LNCaP clone FGC (cell line): ENCODE data around the gene OSM.

ENCODE experiments used
- DNase-seq: peaks from one replicate; pipeline ENCODE4 v3.0.0-alpha.2; 2011; ENCODE audit warnings: low read depth
- H3K4me3 ChIP-seq: 2 replicates; pipeline ENCODE4 v1.5.1; 2011; ENCODE audit warnings: mild to moderate bottlenecking, low read depth, low read length, control low read depth
- CTCF ChIP-seq: IDR thresholded peaks from 2 replicates; pipeline ENCODE4 v1.5.1; 2012; ENCODE audit warnings: mild to moderate bottlenecking; ENCODE audit not compliant: control insufficient read depth, insufficient read depth; ENCODE audit errors: extremely low read depth

Gene OSM

DNA sequence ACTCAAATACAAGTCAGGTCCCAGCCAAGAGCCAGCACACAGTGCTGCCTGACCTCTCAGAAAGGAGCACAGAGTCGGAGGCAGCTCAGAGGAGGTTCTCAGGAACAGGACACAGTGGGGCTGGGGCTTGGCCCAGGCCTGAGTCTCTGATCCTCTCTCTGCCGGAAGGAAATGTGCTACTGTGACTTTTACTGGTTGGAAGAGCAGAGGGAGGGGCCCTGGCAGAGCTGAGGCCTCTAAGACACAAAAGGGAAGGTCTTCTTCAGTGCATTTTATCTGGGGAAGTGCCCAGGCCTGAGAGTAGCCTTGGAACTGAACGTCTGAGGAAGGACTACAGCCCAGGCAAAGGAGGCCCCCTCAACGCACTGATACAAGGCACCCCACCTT lies 38.9 kb upstream of the OSM start:
- no peak for TF ChIP-seq CTCF
- DNase-seq = no peak

GRCh38 chr22:30304495-30305244 lies 38.0 kb upstream of the OSM start:
- no peak for DNase-seq
- no peak overlapping the region for H3K4me3 ChIP-seq
- TF ChIP-seq CTCF = no peak

More for the DNA sequence above, 38.9 kb upstream of the OSM start:
- no peak overlapping the region for H3K4me3 ChIP-seq

DNA sequence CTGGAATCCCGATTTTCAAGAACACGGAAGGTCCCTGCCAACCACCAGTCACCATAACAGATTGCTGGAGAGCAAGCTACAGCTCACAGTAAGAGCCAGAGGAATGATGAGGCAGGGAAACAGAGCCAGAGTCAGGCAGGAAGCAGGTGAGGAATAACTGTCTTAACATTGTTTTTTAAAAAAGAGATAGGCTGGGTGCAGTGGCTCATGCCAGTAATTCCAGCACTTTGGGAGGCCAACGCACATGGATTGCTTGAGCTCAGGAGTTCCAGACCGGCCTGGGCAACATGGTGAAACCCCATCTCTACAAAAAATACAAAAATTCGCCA lies 36.1 kb upstream of the OSM start:
- H3K4me3 ChIP-seq = no peak overlapping the region
- DNase-seq = no peak
- no peak for TF ChIP-seq CTCF

DNA sequence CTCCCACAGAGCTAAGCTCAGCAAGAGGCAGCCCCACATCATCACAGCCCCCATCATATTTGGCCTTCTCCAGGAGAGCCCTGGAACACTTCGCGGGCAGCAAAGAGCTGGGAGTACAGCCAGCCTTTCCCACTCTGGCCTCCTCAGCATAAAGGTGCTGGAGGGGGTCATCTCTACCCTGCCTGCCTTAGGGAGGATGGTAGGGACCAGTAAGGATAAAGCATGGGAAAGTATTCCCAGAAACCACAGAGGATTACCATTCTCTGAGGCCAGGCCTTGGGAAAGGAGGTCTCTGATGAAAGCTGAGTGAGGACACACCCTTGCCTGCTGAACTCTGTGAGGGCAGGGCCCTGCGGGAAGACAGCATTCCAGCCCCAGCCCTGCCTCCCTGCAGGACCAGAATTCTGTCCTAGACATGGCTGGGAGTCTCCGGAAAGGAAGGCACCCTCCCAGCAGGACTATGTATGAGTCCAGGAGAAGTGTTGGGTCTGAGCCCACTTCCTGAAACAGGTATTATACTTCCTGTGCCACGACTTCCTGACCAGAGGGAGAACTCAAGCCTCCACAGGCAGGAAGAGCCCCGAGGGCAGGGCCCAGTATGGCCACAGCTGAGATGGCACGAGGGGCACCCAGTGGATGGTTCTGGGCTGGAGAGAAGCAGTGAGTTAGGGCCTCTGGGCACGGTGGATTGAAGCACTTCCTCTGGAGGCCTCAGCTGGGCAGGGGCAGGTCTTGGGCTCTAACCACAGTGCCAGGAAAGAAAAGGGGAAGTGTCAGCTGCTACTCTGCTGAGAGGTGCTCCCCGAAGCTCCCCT lies 35.6 kb upstream of the OSM start:
- no peak for DNase-seq
- H3K4me3 ChIP-seq = no peak overlapping the region
- TF ChIP-seq CTCF = no peak

- H3K4me3 ChIP-seq = no peak overlapping the region
- DNase-seq = no peak
- no peak for TF ChIP-seq CTCF
These were observed 32.7 kb upstream of the OSM start for GRCh38 chr22:30299322-30299721.

DNA sequence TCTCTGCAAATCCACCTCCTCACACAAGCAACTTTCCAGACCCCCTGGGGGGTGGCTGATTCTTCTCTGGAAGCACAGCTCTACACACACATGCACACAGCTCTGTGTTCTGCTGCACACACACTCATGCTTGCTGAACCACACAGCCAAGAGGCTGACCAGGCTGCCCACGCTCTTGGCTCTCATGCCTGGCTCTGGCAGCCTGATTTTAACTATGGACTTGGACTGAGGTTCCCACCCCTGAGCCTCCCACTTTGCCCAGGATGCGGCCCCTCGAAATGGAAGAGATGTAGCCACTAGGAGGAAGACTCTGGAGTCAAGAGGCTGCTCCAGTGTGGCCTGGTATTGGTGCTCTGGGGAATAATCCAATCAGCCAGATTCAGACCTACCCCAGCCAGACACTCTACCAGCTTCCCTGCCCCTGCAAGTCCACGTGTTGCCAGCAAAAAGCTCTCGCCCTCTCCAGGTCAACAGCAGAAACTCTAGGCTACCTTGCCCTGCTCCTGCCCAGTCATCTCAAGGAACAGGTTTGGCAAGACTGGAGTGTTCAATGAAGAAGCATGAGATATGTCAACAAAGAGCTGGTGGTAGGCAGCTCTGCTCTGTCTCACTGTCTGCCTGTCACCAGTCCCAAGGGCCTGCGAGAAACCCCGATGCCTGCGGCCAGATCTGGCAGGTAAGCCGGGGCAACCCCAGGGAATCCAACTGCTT lies 31.5 kb upstream of the OSM start:
- peak; percentile 49 for TF ChIP-seq CTCF
- DNase-seq = peak; percentile 98
- H3K4me3 ChIP-seq = peak overlapping the region; percentile 21; the same call in 1 of the 2 replicates
